Inflammatory macrophage treated with lipopolysaccharide for 4 hours (primary cell): ENCODE results near the gene MZB1.
"Not testable (repeated sequence)": the region's sequence is repeated elsewhere in the genome, so short reads cannot be mapped to it uniquely, and the experiment has no call there.

Experiments
- DNase-seq: peaks from one replicate; pipeline ENCODE4 v3.0.0-alpha.2; 2020

Gene MZB1

DNA sequence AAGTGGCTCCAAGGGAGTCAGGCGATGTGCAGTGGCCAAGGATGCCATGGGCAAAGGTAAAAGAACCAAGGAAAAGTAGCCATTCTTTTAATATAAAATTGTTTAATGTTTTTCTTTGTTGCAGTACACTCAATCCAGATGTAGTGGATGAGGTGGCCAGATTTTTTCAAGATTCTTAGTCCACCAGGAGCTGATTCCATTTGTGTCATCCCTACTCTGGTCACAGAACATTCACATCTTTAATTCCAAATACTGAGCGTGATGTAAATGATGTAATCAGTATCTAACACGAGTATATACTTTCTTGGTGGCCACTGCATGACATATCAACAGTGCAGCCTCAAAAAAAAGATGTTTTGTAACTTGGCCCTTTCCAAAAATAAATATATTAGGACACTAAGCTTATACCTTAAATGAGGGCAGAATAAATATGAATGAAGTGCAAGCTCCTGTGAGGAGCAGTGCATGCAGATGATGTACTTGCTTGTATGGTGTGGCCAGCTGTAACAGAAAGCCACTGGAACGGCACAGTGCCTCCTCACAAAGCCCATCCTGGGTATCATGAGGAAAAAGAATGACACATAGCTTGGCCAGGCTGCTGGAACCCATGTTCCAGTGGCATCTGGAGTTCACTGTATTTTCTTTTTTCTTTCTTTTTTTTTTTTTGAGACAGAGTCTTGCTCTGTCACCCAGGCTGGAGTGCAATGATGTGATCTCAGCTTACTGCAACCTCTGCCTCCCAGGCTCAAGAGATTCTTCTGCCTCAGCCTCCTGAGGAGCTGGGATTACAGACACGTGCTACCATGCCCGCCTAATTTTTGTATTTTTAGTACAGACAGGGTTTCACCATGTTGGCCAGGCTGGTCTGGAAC, 20.6 kb upstream of the MZB1 start:
- DNase-seq, result no peak

GRCh38 chr5:139409116-139409515, 19.4 kb upstream of the MZB1 start:
- not testable (repeated sequence) for DNase-seq

GRCh38 chr5:139408191-139408590, 18.5 kb upstream of the MZB1 start:
- no peak for DNase-seq

DNA sequence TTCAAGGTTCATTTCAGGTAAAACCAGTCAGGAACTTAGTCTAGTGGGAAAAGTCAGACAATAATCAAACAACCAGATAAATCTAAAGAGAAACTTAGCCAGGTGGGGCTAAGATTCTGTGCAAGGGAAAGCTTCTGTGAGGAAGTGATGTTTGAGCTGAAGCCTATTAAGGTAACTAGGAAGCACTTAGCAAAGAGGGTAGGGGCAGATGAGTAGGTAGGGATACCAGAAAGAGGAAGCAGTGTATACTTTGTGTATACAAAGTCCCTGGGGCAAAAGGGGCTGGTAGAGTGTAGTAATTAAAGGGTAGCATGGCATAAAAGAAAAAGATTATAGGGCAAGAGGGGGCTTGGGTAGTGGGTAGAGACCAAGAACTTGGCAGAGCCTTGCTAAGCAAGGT, 17.8 kb upstream of the MZB1 start:
- DNase-seq, result no peak

- DNase-seq, result no peak
Measured at GRCh38 chr5:139406963-139407362, 17.2 kb upstream of the MZB1 start.

DNA sequence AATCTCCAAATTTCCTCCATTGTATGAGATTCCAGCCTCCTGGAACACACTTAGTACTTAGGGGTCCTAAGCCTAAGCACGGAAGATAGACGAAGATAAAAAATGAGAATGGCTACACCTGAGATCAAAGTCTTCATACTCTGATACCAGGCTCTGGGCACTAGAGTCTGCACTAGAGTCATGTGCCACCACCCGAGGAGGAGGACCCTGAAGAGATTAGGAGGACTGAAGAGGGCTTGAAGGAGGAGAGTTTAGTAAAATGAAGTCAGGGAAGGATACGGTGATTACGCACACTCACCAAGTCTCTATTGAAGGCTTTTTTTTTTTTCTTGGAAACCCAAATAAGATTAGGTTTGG, 14.7 kb upstream of the MZB1 start:
- no peak for DNase-seq

- peak; percentile 97 for DNase-seq
Measured at GRCh38 chr5:139403787-139404483, 14.2 kb upstream of the MZB1 start, which contains the start of gene SPATA24. Gene SPATA24, minus strand, starts transcription at chr5:139404089. Its CDS starts 29 bp downstream, at chr5:139404060.

DNA sequence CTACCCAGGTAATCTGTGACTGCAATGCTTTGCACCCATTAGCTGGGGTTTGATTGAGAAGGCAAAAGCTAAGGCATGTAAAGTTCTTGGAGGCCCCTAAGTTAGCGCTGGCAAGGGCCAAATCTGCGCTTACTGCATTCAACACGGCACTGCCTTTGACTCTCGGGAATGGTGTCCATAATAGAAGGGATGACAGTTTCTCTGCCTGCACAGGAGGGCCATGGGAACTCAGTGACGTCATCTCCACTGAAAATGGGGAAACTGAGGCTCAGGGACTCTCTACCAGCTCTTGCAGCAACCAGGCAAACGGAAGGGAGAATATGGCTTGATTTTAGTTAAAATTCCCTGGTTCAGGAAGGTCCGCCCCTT, 13.7 kb upstream of the MZB1 start:
- DNase-seq, result no peak

DNA sequence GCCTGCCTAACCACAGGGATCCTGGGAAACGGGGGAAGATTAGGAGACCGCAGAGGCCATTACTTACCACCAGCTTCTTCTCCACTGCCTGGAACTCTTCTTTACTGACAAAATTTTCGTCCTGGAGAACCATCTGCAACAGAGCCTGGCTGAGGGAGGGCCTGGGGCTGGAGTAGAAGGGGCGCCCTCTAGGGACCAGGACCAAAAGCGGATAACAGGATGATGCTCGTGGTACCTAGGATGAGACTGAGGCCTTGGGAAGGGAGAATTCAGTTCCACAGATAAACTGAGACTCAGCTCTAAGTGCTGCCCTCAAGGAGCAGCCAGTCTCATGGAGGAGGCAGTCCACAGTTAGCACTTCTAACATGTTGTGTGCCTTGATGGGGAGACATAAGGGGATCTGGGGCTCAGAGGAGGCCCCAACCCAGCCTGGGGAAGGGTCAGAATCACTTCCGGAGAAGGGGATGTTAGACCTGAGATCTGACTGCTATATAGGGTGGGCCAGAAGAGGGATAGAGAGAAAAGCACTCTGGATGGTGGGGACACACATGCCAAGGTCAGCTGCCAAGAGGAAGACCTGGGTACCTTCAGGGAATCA, 12.9 kb upstream of the MZB1 start:
- peak; percentile 45 for DNase-seq

DNA sequence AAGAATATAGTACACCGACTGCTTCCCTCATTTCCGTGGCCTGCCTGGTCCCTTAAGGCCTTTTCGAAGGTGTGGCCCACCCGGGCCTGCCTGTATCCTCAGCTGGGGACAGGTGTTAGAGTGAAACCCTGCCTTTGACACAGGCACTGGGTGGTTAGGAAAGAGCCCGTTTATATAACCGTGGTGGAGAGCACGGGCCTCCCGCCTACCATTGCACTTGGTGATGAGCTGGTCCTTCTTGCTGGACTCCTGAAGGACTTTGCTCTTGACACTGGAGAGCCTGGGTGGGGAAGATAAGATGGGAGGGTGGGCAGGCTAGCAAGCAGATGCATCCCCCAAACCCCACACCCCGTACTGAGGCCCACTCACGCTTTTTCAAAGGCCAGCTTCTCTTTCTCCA, 11.8 kb upstream of the MZB1 start:
- DNase-seq, result no peak

DNA sequence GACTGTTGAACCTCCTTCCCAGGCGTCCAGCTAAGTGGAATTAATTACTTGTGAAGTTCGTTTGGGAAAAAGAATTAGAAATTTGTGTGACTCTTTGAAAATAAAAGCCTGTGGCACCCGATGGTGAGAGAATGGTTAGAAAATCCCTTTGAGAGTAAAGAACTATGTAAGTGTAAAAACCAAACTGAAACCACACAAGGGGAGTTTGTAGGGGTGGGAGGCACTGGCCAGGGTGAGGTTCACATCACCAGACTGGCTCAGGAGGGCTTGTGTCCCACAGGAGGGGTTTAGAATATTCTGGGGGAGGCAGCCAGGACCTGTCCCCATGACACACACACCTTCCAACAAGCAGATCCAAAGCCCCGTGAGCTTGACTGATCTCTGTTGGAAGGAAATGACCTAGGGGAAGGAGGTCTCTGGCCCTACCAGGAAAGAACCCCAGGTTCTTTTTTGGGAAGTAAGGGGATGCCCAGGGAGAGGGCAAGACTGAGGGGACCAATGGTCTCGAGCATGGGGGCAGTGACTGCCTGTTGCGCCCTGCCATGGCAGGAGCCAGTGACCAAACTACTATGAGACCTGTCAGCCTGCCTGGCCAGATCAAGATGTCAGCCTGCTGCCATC, 9.9 kb upstream of the MZB1 start:
- no peak for DNase-seq

- no peak for DNase-seq
Measured at GRCh38 chr5:139397921-139398320, 8.2 kb upstream of the MZB1 start.

GRCh38 chr5:139396691-139397090, 7.0 kb upstream of the MZB1 start:
- no peak for DNase-seq

- DNase-seq, result no peak
Measured at GRCh38 chr5:139395844-139396640, 6.3 kb upstream of the MZB1 start.

- no peak for DNase-seq
Measured at GRCh38 chr5:139394654-139395566, 5.2 kb upstream of the MZB1 start, which contains the start of gene PROB1. Gene PROB1, minus strand, starts transcription at chr5:139395104. Its CDS starts 23 bp downstream, at chr5:139395081.

DNA sequence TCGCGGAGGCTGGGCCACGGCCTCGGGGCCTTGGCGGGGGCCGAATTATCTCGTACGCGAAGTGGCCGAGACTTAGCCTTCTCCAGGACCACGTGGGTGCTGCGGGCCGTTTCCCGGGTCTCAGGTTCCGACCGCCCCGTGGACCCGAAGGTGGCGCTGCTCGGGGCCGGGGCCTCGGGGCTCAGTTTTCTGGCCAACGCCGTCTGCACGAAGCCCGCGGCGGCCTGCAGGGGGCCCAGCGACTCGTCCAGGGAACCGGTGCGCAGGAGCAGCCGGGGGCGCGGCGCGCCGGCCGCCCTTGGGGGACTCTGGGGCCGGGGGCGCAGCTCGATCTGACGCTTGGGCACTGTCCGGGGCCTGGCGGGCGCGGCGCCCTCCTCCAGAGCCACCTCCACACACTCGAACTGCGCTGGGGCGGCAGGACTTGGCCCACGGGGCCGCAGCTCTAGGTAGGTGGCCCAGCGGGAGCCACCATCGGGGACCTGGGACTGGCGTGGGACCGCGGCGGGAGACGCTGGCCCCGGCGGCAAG, 4.5 kb upstream of the MZB1 start:
- no peak for DNase-seq

- DNase-seq, result no peak
Measured at GRCh38 chr5:139393497-139394122, 3.9 kb upstream of the MZB1 start.

GRCh38 chr5:139392678-139393496, 3.2 kb upstream of the MZB1 start:
- DNase-seq, result peak; percentile 68

DNA sequence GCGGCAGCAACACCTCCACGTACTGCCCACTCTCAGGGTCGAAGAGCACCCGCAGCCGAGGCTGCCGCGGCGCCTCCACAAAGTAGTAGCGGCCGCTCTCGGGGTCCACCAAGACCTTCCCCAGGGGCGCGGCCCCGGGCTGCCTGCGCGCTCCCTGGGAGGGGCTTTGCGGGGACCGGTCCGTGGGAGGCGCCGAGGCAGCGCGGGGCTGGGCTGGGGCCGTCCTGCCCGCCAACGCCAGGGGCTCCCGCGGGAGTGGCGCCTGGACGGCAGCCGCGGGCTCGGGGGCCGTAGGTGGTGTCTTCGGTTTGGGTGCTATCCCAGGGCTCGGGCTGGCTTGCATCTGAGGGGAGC, 2.6 kb upstream of the MZB1 start:
- no peak for DNase-seq
